Neural cell (in vitro differentiated cells): ENCODE results near the gene QPCT. TPM values are rescaled to one million over a fixed set of nuclear protein-coding genes. Genes with fewer than 3 reads are reported as not detected.

ENCODE experiments used
- H2AFZ ChIP-seq: fragments of 200-600, 300-800 bp; sonication (generic), shearing (Covaris generic); 2 replicates; pipeline ENCODE4 v1.6.0; 2014; ENCODE audit warnings: low read depth, mild to moderate bottlenecking, antibody characterized with exemption, low read length, moderate library complexity
- H3F3A ChIP-seq: fragments of 200-600 bp; shearing (Covaris generic); 2 replicates; pipeline ENCODE4 v1.6.1; 2016; ENCODE audit warnings: mild to moderate bottlenecking, moderate library complexity, mixed read lengths, antibody characterized with exemption, low read length; ENCODE audit not compliant: insufficient read depth, poor library complexity, severe bottlenecking
- H3K27ac ChIP-seq: fragments of 200-600, 300-800 bp; sonication (generic), shearing (Covaris generic); 2 replicates; pipeline ENCODE4 v1.5.1; 2014; ENCODE audit warnings: mild to moderate bottlenecking, low read length, moderate library complexity
- H3K27me3 ChIP-seq: fragments of 300-800, 200-600 bp; sonication (generic), shearing (Covaris generic); 2 replicates; pipeline ENCODE4 v1.6.0; 2014; ENCODE audit warnings: mild to moderate bottlenecking, low read depth, low read length, moderate library complexity; ENCODE audit not compliant: insufficient read depth
- H3K36me3 ChIP-seq: fragments of 300-800, 200-600 bp; sonication (generic), shearing (Covaris generic); 2 replicates; pipeline ENCODE4 v1.5.1; 2014; ENCODE audit warnings: mild to moderate bottlenecking, antibody characterized with exemption, low read length, moderate library complexity; ENCODE audit not compliant: insufficient read depth
- H3K4me2 ChIP-seq: fragments of 300-800, 200-600 bp; sonication (generic), shearing (Covaris generic); 2 replicates; pipeline ENCODE4 v1.6.0; 2014; ENCODE audit warnings: mild to moderate bottlenecking, low read length
- H3K4me3 ChIP-seq: fragments of 300-800, 200-600 bp; sonication (generic), shearing (Covaris generic); 2 replicates; pipeline ENCODE4 v1.5.1; 2014; ENCODE audit warnings: mild to moderate bottlenecking, low read length, moderate library complexity
- H3K79me2 ChIP-seq: fragments of 200-600 bp; shearing (Covaris generic); replicated peaks from 2 replicates; pipeline ENCODE4 v1.6.0; 2014; ENCODE audit warnings: mild to moderate bottlenecking, low read length, moderate library complexity; ENCODE audit not compliant: insufficient read depth
- H3K9ac ChIP-seq: fragments of 300-800, 200-600 bp; sonication (generic), shearing (Covaris generic); 2 replicates; pipeline ENCODE4 v1.6.1; 2016; ENCODE audit warnings: mild to moderate bottlenecking, low read length, mixed read lengths
- H3K9me2 ChIP-seq: fragments of 200-600 bp; shearing (Covaris generic); 2 replicates; pipeline ENCODE4 v1.6.1; 2016; ENCODE audit warnings: mild to moderate bottlenecking, low read length, mixed read lengths; ENCODE audit not compliant: insufficient read depth
- H3K9me3 ChIP-seq: fragments of 200-600, 300-800 bp; sonication (generic), shearing (Covaris generic); 2 replicates; pipeline ENCODE4 v1.6.1; 2016; ENCODE audit warnings: mild to moderate bottlenecking, mixed run types, low read length, moderate library complexity, mixed read lengths
- H4K20me1 ChIP-seq: fragments of 200-600 bp; shearing (Covaris generic); 2 replicates; pipeline ENCODE4 v1.6.1; 2016; ENCODE audit warnings: mild to moderate bottlenecking, mixed run types; ENCODE audit not compliant: insufficient read depth
- CTCF ChIP-seq: fragments of 450-650 bp; IDR thresholded peaks from 2 replicates; pipeline ENCODE4 v1.5.1; 2014; ENCODE audit warnings: antibody characterized with exemption, mild to moderate bottlenecking, moderate library complexity; ENCODE audit not compliant: poor library complexity, severe bottlenecking
- polyA plus RNA-seq: library from polyadenylated mRNA; depleted of rRNA; stranded (reverse); fragments of >200 nt; gene quantifications from 2 replicates; pipeline ENCODE4 v1.2.3, GENCODE V29; 2014
- small RNA-seq, 3 experiments: library from RNA; depleted of rRNA; stranded (forward); fragments of <200 nt; gene quantifications; one replicate each; pipeline ENCODE3, GENCODE V24; 2012

Gene QPCT
- polyA plus RNA-seq, 1 donor from 2014 or later: 2.3 TPM

- no peak overlapping the region for H3K4me3 ChIP-seq
- H3K27ac ChIP-seq: no peak overlapping the region
- no peaks in the 10 kb centered on the region for H3K36me3 ChIP-seq
- H4K20me1 ChIP-seq: no peaks in the 10 kb centered on the region
- H3K9ac ChIP-seq: no peak overlapping the region
- TF ChIP-seq CTCF: no peak
- H3K9me3 ChIP-seq: no peaks in the 10 kb centered on the region
- no peak overlapping the region for H2AFZ ChIP-seq
- H3K4me2 ChIP-seq: no peak overlapping the region
- H3K9me2 ChIP-seq: no peaks in the 10 kb centered on the region
- no peaks in the 10 kb centered on the region for H3F3A ChIP-seq
- no peaks in the 10 kb centered on the region for H3K27me3 ChIP-seq
- no peaks in the 10 kb centered on the region for H3K79me2 ChIP-seq
Measured at GRCh38 chr2:37422816-37423215, 78.4 kb downstream of the QPCT start.

Small RNA genes lying within 50 kb of the gene (small RNA-seq; reads per million reads assigned to genes)
- 0 reads per million in 3 experiments for gene RNU6-939P

Other genes with a start within 250 kb of the QPCT start
- gene EIF2AK2, start 187.7 kb upstream of the QPCT start, polyA plus RNA-seq: 1.8 and 2.5 TPM in 2 replicates
- not detected in 2 replicates for gene SULT6B1, start 156.0 kb upstream of the QPCT start, polyA plus RNA-seq
- gene CEBPZOS, start 148.1 kb upstream of the QPCT start, polyA plus RNA-seq: 4.9 and 5.0 TPM in 2 replicates
- gene CEBPZ, start 113.0 kb upstream of the QPCT start, polyA plus RNA-seq: 33.8 and 39.1 TPM in 2 replicates
- 127 and 132 TPM in 2 replicates for gene NDUFAF7, start 113.0 kb upstream of the QPCT start, polyA plus RNA-seq
- 2.2 and 5.9 TPM in 2 replicates for gene PRKD3, start 19.8 kb upstream of the QPCT start, polyA plus RNA-seq